Measurements from ENCODE around the gene ATCAY.

DNA sequence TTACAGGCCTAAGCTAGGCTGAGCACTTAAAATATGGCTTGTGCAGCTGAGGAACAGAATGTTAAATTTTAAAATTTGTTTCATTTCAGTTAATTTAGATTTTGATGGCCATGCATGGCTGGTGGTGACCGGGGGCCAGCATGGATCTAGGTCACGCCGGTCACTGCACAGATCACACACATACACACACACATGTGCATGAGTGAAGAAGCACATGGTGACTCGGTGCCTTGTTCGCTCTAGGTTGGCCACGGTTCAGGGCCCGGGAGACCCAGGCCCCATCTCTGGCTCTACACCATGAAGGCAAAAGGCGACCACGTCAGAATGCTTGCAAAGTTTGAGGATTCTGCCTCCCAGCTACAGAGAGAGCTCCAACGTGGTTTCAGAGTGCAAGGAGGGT is 39.7 kb upstream of the ATCAY start:
- TF ChIP-seq, protein P1, sequence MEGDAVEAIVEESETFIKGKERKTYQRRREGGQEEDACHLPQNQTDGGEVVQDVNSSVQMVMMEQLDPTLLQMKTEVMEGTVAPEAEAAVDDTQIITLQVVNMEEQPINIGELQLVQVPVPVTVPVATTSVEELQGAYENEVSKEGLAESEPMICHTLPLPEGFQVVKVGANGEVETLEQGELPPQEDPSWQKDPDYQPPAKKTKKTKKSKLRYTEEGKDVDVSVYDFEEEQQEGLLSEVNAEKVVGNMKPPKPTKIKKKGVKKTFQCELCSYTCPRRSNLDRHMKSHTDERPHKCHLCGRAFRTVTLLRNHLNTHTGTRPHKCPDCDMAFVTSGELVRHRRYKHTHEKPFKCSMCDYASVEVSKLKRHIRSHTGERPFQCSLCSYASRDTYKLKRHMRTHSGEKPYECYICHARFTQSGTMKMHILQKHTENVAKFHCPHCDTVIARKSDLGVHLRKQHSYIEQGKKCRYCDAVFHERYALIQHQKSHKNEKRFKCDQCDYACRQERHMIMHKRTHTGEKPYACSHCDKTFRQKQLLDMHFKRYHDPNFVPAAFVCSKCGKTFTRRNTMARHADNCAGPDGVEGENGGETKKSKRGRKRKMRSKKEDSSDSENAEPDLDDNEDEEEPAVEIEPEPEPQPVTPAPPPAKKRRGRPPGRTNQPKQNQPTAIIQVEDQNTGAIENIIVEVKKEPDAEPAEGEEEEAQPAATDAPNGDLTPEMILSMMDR (IDR thresholded peaks at IDR 0.05; ENCODE audit: low read depth, low read length): no peak
- TF ChIP-seq POLR2A (IDR thresholded peaks at IDR 0.05; ENCODE audit: extremely low read depth, insufficient read length): no peak
- no peak for TF ChIP-seq MAX (IDR thresholded peaks at IDR 0.05; ENCODE audit: low read depth, low read length)
- no peak for TF ChIP-seq MYC (IDR thresholded peaks at IDR 0.05; ENCODE audit: low read depth, low read length)
